Measurements from ENCODE around the gene TH. TPM values are rescaled to one million over a fixed set of nuclear protein-coding genes. Genes with fewer than 3 reads are reported as not detected.

The TH gene
- total and polyA plus RNA-seq, 2 experiments from 2014 or later, result 0.34 TPM; not detected in 1

DNA sequence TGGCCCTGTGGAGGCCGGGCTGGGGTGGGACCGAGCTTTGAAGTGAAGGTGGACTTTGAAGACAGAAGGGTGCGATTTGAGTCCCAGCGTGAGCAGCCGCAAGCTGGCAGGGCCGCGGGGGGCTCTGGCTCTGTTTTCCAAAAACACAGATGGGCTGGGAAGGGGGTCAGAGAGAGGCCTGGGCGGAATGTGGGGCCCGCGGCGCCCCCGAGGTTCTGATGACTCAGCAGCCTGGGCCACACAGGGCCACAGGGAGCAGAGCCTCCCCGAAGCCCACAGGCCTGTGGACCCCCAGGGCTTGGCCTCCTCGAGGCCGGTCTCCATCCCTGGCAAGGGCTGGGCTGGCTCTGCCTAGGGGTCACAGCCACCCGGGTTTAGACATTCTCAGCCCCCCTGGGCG, 16.7 kb downstream of the TH start:
- Mint-ChIP-seq H3K27ac (no peak overlapping the region), H3K27me3 (ENCODE audit: insufficient read depth, low read depth, poor library complexity) (peaks cover 6% of the 10 kb centered on the region), H3K4me3 (no peak overlapping the region), H3K4me1 (peaks cover 7% of the 10 kb centered on the region; the same call in 2 of the 3 replicates), H3K36me3 (ENCODE audit: low read depth) (no peaks in the 10 kb centered on the region), H3K9me3 (no peaks in the 10 kb centered on the region)
- no peak overlapping the region for H2AFZ ChIP-seq
- no peaks in the 10 kb centered on the region for H4K20me1 ChIP-seq (replicated peaks; ENCODE audit: insufficient read depth)
- ATAC-seq (no peak), DNase-seq (ENCODE audit: low spot score) (no peak)
- no peak overlapping the region for H3K4me2 ChIP-seq
- H3K4me1 ChIP-seq (ENCODE audit: insufficient read depth), result no peaks in the 10 kb centered on the region; the same call in 1 of the 2 replicates
- H3K79me2 ChIP-seq (replicated peaks; ENCODE audit: insufficient read depth), result no peaks in the 10 kb centered on the region
- no peaks in the 10 kb centered on the region for H3F3A ChIP-seq (replicated peaks; ENCODE audit: low read depth)
- no peak for TF ChIP-seq STAT1 (IDR thresholded peaks at IDR 0.05; ENCODE audit: unreplicated experiment)
- TF ChIP-seq ZNF114 (CRISPR knock-in tag; IDR thresholded peaks at IDR 0.05), result no peak
- no peak for TF ChIP-seq JUNB (IDR thresholded peaks at IDR 0.05; ENCODE audit: unreplicated experiment)
- TF ChIP-seq, protein P1, sequence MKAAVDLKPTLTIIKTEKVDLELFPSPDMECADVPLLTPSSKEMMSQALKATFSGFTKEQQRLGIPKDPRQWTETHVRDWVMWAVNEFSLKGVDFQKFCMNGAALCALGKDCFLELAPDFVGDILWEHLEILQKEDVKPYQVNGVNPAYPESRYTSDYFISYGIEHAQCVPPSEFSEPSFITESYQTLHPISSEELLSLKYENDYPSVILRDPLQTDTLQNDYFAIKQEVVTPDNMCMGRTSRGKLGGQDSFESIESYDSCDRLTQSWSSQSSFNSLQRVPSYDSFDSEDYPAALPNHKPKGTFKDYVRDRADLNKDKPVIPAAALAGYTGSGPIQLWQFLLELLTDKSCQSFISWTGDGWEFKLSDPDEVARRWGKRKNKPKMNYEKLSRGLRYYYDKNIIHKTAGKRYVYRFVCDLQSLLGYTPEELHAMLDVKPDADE (IDR thresholded peaks at IDR 0.05), result no peak
- TF ChIP-seq, protein P2, sequence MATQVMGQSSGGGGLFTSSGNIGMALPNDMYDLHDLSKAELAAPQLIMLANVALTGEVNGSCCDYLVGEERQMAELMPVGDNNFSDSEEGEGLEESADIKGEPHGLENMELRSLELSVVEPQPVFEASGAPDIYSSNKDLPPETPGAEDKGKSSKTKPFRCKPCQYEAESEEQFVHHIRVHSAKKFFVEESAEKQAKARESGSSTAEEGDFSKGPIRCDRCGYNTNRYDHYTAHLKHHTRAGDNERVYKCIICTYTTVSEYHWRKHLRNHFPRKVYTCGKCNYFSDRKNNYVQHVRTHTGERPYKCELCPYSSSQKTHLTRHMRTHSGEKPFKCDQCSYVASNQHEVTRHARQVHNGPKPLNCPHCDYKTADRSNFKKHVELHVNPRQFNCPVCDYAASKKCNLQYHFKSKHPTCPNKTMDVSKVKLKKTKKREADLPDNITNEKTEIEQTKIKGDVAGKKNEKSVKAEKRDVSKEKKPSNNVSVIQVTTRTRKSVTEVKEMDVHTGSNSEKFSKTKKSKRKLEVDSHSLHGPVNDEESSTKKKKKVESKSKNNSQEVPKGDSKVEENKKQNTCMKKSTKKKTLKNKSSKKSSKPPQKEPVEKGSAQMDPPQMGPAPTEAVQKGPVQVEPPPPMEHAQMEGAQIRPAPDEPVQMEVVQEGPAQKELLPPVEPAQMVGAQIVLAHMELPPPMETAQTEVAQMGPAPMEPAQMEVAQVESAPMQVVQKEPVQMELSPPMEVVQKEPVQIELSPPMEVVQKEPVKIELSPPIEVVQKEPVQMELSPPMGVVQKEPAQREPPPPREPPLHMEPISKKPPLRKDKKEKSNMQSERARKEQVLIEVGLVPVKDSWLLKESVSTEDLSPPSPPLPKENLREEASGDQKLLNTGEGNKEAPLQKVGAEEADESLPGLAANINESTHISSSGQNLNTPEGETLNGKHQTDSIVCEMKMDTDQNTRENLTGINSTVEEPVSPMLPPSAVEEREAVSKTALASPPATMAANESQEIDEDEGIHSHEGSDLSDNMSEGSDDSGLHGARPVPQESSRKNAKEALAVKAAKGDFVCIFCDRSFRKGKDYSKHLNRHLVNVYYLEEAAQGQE (IDR thresholded peaks at IDR 0.05; ENCODE audit: unreplicated experiment), result no peak
- TF ChIP-seq, protein P3, sequence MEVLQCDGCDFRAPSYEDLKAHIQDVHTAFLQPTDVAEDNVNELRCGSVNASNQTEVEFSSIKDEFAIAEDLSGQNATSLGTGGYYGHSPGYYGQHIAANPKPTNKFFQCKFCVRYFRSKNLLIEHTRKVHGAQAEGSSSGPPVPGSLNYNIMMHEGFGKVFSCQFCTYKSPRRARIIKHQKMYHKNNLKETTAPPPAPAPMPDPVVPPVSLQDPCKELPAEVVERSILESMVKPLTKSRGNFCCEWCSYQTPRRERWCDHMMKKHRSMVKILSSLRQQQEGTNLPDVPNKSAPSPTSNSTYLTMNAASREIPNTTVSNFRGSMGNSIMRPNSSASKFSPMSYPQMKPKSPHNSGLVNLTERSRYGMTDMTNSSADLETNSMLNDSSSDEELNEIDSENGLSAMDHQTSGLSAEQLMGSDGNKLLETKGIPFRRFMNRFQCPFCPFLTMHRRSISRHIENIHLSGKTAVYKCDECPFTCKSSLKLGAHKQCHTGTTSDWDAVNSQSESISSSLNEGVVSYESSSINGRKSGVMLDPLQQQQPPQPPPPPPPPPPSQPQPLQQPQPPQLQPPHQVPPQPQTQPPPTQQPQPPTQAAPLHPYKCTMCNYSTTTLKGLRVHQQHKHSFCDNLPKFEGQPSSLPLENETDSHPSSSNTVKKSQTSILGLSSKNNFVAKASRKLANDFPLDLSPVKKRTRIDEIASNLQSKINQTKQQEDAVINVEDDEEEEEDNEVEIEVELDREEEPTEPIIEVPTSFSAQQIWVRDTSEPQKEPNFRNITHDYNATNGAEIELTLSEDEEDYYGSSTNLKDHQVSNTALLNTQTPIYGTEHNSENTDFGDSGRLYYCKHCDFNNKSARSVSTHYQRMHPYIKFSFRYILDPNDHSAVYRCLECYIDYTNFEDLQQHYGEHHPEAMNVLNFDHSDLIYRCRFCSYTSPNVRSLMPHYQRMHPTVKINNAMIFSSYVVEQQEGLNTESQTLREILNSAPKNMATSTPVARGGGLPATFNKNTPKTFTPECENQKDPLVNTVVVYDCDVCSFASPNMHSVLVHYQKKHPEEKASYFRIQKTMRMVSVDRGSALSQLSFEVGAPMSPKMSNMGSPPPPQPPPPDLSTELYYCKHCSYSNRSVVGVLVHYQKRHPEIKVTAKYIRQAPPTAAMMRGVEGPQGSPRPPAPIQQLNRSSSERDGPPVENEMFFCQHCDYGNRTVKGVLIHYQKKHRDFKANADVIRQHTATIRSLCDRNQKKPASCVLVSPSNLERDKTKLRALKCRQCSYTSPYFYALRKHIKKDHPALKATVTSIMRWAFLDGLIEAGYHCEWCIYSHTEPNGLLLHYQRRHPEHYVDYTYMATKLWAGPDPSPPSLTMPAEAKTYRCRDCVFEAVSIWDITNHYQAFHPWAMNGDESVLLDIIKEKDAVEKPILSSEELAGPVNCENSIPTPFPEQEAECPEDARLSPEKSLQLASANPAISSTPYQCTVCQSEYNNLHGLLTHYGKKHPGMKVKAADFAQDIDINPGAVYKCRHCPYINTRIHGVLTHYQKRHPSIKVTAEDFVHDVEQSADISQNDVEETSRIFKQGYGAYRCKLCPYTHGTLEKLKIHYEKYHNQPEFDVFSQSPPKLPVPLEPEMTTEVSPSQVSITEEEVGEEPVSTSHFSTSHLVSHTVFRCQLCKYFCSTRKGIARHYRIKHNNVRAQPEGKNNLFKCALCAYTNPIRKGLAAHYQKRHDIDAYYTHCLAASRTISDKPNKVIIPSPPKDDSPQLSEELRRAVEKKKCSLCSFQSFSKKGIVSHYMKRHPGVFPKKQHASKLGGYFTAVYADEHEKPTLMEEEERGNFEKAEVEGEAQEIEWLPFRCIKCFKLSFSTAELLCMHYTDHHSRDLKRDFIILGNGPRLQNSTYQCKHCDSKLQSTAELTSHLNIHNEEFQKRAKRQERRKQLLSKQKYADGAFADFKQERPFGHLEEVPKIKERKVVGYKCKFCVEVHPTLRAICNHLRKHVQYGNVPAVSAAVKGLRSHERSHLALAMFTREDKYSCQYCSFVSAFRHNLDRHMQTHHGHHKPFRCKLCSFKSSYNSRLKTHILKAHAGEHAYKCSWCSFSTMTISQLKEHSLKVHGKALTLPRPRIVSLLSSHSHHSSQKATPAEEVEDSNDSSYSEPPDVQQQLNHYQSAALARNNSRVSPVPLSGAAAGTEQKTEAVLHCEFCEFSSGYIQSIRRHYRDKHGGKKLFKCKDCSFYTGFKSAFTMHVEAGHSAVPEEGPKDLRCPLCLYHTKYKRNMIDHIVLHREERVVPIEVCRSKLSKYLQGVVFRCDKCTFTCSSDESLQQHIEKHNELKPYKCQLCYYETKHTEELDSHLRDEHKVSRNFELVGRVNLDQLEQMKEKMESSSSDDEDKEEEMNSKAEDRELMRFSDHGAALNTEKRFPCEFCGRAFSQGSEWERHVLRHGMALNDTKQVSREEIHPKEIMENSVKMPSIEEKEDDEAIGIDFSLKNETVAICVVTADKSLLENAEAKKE (CRISPR knock-in tag; IDR thresholded peaks at IDR 0.05), result no peak
- no peak for TF ChIP-seq EZH2 (IDR thresholded peaks at IDR 0.05; ENCODE audit: low read depth, unreplicated experiment)
- TF ChIP-seq, protein P4, sequence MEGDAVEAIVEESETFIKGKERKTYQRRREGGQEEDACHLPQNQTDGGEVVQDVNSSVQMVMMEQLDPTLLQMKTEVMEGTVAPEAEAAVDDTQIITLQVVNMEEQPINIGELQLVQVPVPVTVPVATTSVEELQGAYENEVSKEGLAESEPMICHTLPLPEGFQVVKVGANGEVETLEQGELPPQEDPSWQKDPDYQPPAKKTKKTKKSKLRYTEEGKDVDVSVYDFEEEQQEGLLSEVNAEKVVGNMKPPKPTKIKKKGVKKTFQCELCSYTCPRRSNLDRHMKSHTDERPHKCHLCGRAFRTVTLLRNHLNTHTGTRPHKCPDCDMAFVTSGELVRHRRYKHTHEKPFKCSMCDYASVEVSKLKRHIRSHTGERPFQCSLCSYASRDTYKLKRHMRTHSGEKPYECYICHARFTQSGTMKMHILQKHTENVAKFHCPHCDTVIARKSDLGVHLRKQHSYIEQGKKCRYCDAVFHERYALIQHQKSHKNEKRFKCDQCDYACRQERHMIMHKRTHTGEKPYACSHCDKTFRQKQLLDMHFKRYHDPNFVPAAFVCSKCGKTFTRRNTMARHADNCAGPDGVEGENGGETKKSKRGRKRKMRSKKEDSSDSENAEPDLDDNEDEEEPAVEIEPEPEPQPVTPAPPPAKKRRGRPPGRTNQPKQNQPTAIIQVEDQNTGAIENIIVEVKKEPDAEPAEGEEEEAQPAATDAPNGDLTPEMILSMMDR (conservative IDR thresholded peaks at IDR 0.05; ENCODE audit: low read depth in 2 of 2), result no peak
- no peak for TF ChIP-seq CREB1 (CRISPR knock-in tag; IDR thresholded peaks at IDR 0.05; ENCODE audit: low read depth)
- no peak for TF ChIP-seq ZNF331 (CRISPR knock-in tag; IDR thresholded peaks at IDR 0.05; ENCODE audit: low read depth)
- no peak for TF ChIP-seq NANOG (IDR thresholded peaks at IDR 0.05; ENCODE audit: borderline replicate concordance)
- no peak for TF ChIP-seq EZH2phosphoT487 (IDR thresholded peaks at IDR 0.05; ENCODE audit: unreplicated experiment)
- no peak for TF ChIP-seq POLR2AphosphoS5 (IDR thresholded peaks at IDR 0.05; ENCODE audit: low read depth)
- H3K36me3 ChIP-seq (ENCODE audit: insufficient read depth), result no peaks in the 10 kb centered on the region
- H3K27me3 ChIP-seq (ENCODE audit: insufficient read depth), result no peaks in the 10 kb centered on the region
- H3K27ac ChIP-seq (ENCODE audit: low read depth), result no peak overlapping the region
- no peak overlapping the region for H3K4me3 ChIP-seq
- no peaks in the 10 kb centered on the region for H3K9me2 ChIP-seq (ENCODE audit: insufficient read depth)

Data from GM23338 (cell line).